ENCODE results near the gene S100PBP. TPM values are rescaled to one million over a fixed set of nuclear protein-coding genes. Genes with fewer than 3 reads are reported as not detected.

S100PBP gene
- total RNA-seq, 1 experiment from 2014 or later = 61.1 TPM

DNA sequence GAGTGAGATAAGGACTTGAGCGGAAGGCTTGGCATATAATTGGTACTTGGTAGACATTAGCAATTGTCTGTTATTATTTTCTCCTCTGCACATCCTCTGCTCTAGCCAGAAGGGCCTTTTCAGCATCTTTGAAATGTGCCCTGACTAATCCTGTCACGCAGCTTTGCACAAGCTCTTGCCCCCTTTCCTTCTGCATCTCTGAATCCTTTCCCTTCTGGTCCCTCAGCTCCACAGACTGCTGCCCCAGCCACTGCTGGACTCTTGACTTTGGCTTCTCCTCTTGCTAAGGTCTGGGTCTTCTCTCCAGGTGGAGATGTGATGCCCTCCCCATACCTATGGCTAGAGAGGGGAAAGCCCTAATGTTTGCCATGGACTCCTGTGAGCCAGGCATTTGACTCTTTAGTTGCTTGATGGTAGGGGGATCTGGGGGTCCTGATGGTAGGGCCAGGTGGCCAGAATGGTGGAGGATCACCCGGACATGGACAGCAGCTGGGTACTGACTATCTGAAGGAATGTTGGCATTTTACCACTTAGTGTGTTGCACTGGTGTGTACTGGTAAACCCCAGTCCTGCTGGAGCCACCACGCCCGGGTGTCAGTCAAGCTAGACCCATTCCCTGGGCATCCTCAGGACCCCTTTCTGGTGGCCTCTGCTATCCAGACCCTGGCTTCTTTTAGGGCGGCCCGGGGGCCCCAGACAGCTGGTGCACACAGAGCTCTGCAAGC is 73.2 kb downstream of the S100PBP start:
- intact Hi-C loops (cut with micrococcal nuclease; ENCODE audit: unreplicated experiment) = no loop called here
- TF ChIP-seq, protein P1, sequence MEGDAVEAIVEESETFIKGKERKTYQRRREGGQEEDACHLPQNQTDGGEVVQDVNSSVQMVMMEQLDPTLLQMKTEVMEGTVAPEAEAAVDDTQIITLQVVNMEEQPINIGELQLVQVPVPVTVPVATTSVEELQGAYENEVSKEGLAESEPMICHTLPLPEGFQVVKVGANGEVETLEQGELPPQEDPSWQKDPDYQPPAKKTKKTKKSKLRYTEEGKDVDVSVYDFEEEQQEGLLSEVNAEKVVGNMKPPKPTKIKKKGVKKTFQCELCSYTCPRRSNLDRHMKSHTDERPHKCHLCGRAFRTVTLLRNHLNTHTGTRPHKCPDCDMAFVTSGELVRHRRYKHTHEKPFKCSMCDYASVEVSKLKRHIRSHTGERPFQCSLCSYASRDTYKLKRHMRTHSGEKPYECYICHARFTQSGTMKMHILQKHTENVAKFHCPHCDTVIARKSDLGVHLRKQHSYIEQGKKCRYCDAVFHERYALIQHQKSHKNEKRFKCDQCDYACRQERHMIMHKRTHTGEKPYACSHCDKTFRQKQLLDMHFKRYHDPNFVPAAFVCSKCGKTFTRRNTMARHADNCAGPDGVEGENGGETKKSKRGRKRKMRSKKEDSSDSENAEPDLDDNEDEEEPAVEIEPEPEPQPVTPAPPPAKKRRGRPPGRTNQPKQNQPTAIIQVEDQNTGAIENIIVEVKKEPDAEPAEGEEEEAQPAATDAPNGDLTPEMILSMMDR (IDR thresholded peaks at IDR 0.05; ENCODE audit: unreplicated experiment) = no peak
- no peak for DNase-seq
- Mint-ChIP-seq H3K4me3 (ENCODE audit: low read depth, unreplicated experiment) (no peak overlapping the region), H3K27me3 (ENCODE audit: unreplicated experiment) (peaks cover 80% of the 10 kb centered on the region), H3K36me3 (ENCODE audit: insufficient read depth, unreplicated experiment) (peaks cover 31% of the 10 kb centered on the region), H3K27ac (ENCODE audit: unreplicated experiment) (no peak overlapping the region), H3K4me1 (ENCODE audit: low read depth, unreplicated experiment) (peaks cover 12% of the 10 kb centered on the region), H3K9me3 (ENCODE audit: low read depth, unreplicated experiment) (no peaks in the 10 kb centered on the region)
- no TSS peak for BruUV-seq (replicated peaks)
- CTCF ChIA-PET = interaction anchor here (0.8 kb wide), 1 partner anchor 164 kb away, joined by 3 read pairs; no protein-coding TSS in a partner anchor

DNA sequence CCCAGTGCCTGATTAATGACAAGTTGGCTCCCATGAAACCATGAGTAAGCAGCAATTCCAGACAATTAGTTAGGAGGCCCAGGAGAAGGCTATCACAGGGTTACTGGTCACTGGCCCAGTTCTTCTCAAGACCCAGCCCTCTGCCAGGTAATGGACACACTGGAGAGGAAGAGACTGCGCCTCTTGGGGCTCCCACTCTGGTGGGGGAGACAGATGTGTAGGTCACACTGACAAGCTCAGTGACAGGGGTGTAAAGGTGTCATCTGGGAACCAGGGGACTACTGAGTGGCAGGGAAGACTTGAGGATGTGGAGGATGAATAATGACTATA is 73.8 kb downstream of the S100PBP start:
- no peak for DNase-seq
- CTCF ChIA-PET = no interaction called here
- Mint-ChIP-seq H3K4me3 (ENCODE audit: low read depth, unreplicated experiment) (no peak overlapping the region), H3K36me3 (ENCODE audit: insufficient read depth, unreplicated experiment) (peaks cover 31% of the 10 kb centered on the region), H3K27ac (ENCODE audit: unreplicated experiment) (no peak overlapping the region), H3K9me3 (ENCODE audit: low read depth, unreplicated experiment) (no peaks in the 10 kb centered on the region), H3K4me1 (ENCODE audit: low read depth, unreplicated experiment) (peaks cover 10% of the 10 kb centered on the region), H3K27me3 (ENCODE audit: unreplicated experiment) (peaks cover 75% of the 10 kb centered on the region)
- intact Hi-C loops (cut with micrococcal nuclease; ENCODE audit: unreplicated experiment) = no loop called here
- TF ChIP-seq, protein P1 (IDR thresholded peaks at IDR 0.05; ENCODE audit: unreplicated experiment) = no peak
- BruUV-seq (replicated peaks) = no TSS peak

DNA sequence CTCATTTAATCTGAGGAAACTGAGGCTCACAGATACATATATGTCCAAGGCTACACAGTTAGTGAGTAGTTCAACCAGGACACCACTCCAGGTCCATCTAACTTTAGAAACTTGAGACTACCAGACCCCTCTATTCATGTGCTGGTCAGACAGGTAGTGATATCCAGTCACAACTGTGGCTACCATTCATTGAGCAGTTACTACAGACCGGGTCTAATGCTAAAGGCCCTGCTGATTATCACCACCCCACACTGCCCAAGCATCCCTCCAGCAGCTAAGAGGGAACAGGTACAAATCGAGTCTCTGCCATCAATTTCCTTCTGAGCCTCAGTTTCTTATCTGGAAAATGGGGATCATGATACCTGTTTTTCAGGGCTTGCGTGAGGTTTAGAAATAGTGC is 74.2 kb downstream of the S100PBP start:
- no peak for DNase-seq
- Mint-ChIP-seq H3K36me3 (ENCODE audit: insufficient read depth, unreplicated experiment) (peaks cover 30% of the 10 kb centered on the region), H3K4me1 (ENCODE audit: low read depth, unreplicated experiment) (peaks cover 14% of the 10 kb centered on the region), H3K27ac (ENCODE audit: unreplicated experiment) (no peak overlapping the region), H3K9me3 (ENCODE audit: low read depth, unreplicated experiment) (no peaks in the 10 kb centered on the region), H3K27me3 (ENCODE audit: unreplicated experiment) (peaks cover 71% of the 10 kb centered on the region), H3K4me3 (ENCODE audit: low read depth, unreplicated experiment) (peak overlapping the region; percentile 74)
- TF ChIP-seq, protein P1 (IDR thresholded peaks at IDR 0.05; ENCODE audit: unreplicated experiment) = no peak
- BruUV-seq (replicated peaks) = no TSS peak
- intact Hi-C loops (cut with micrococcal nuclease; ENCODE audit: unreplicated experiment) = no loop called here
- CTCF ChIA-PET = no interaction called here

DNA sequence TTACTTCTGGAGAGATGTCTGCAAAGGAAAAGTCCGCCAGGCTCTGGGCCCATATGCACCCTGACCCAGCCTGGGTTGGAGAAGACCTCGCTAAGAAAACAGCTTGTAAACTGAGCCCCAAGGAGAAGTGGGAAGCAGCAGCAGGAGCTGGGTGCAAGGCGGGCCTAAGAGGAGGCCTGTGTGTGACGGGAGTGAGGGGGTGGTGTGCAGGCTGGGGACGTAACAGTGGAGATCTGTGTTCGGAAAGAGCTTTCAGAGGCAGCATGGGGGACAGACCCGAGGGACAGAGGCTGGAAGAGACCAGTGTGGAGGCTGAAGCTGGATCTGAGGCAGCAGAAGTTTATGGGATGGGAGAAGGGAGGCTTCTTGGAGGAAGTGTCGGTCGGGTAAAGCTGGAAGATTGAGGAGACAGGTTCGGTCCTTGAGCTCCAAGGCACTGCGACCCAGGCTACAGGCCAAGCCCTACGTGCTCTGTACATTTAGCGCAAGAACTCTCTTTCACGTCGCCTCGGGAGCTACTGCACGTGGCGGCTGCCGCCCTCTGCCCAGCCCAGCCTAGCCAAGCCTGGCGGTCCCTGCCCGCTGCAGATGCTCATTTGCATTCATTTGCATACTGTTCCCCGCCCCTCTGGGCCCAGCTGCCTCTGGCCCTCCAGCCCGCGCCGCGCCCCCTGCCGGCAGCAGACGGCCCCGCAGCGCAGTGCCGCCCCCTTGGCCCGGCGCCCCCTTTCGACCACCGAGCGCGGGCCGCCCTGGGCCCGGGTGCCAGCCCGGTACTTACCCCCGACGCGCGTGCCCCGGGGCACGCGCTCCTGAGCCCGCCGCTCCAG is 75.1 kb downstream of the S100PBP start:
- Mint-ChIP-seq H3K4me3 (ENCODE audit: low read depth, unreplicated experiment) (peak overlapping the region; percentile 74), H3K27me3 (ENCODE audit: unreplicated experiment) (peaks cover 61% of the 10 kb centered on the region), H3K36me3 (ENCODE audit: insufficient read depth, unreplicated experiment) (peaks cover 29% of the 10 kb centered on the region), H3K27ac (ENCODE audit: unreplicated experiment) (peak overlapping the region; percentile 31), H3K9me3 (ENCODE audit: low read depth, unreplicated experiment) (no peaks in the 10 kb centered on the region), H3K4me1 (ENCODE audit: low read depth, unreplicated experiment) (peaks cover 16% of the 10 kb centered on the region)
- TF ChIP-seq, protein P1 (IDR thresholded peaks at IDR 0.05; ENCODE audit: unreplicated experiment) = peak; percentile 95
- CTCF ChIA-PET = interaction anchor here (0.6 to 1.2 kb wide), 3 partner anchors 14 to 302 kb away, joined by 3 to 10 read pairs (median 5); no protein-coding TSS in a partner anchor
- BruUV-seq (replicated peaks) = no TSS peak
- DNase-seq = peak; percentile 65
- intact Hi-C loops (cut with micrococcal nuclease; ENCODE audit: unreplicated experiment) = no loop called here

Measured in Calu3 (cell line).